Activated naive CD8-positive, alpha-beta T cell treated with anti-CD3 and anti-CD28 coated beads for 36 hours (primary cell): ENCODE results near the gene AFG3L2. TPM values are rescaled to one million over a fixed set of nuclear protein-coding genes. Genes with fewer than 3 reads are reported as not detected.

Source experiments
- DNase-seq: peaks from one replicate; pipeline ENCODE4 v3.0.0; 2021
- H3K27ac Mint-ChIP-seq: one replicate; pipeline ENCODE4 v1.8.0; 2022; ENCODE audit warnings: mild to moderate bottlenecking, moderate library complexity, mixed read lengths
- H3K27me3 Mint-ChIP-seq: one replicate; pipeline ENCODE4 v1.8.0; 2022; ENCODE audit warnings: mild to moderate bottlenecking, mixed read lengths
- H3K36me3 Mint-ChIP-seq: one replicate; pipeline ENCODE4 v1.8.0; 2021; ENCODE audit warnings: mild to moderate bottlenecking, mixed read lengths
- H3K4me1 Mint-ChIP-seq: one replicate; pipeline ENCODE4 v1.8.0; 2021; ENCODE audit warnings: mixed read lengths
- H3K4me3 Mint-ChIP-seq: one replicate; pipeline ENCODE4 v1.8.0; 2022; ENCODE audit warnings: mild to moderate bottlenecking, moderate library complexity, mixed read lengths
- H3K9me3 Mint-ChIP-seq: one replicate; pipeline ENCODE4 v1.8.0; 2022; ENCODE audit warnings: mixed read lengths
- total RNA-seq, 2 experiments: library from RNA; stranded (reverse); gene quantifications; one replicate each; pipeline ENCODE4 v1.2.3, GENCODE V29; 2021

Gene AFG3L2
- total RNA-seq, 2 experiments from 2014 or later, result 80.4 to 80.7 TPM

DNA sequence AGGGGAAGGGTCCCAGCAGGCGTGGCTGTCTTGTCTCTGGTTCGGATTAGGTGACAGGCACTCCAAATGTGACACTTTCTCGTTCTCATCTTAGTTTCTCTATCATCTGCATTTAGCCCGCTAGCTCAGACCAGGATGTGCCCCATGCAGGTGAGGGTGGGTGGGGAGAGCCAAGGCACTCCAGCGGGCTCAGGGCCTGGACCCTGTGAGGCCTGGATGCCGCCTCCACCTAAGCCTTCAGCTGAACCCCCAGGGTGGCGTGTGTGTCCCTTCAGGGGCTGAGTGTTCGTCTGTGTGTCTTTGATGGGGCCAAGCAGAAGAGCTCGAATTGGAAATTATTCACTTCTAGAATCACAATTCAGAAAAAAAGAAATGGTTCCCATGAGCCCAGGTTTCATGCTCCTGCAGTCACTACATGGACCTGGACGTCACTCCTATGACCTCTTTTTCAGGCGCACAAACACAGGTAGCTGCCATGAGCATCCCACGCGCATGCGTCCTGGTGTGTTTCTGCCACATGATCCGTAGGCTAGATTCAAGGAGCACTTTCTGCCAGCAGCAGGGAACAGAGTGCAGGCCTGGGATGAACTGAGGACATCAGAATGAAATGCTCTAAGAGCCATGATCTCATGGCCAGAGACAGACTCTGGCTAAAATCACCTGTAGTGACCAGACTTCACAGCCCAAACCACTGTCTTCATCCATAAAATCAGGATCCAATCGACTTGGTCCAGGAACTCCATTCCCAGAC lies 97.1 kb downstream of the AFG3L2 start:
- DNase-seq, result no peak
- Mint-ChIP-seq H3K27ac (no peak overlapping the region), H3K9me3 (no peaks in the 10 kb centered on the region), H3K4me1 (no peaks in the 10 kb centered on the region), H3K36me3 (no peaks in the 10 kb centered on the region), H3K27me3 (peaks cover 23% of the 10 kb centered on the region), H3K4me3 (no peak overlapping the region)

Other genes starting within 250 kb of the AFG3L2 start
- gene CIDEA, start 122.9 kb downstream of the AFG3L2 start, total RNA-seq, result not detected
- 10 to 100 TPM; 11.1 to 11.6 TPM for gene TUBB6, start 69.0 kb downstream of the AFG3L2 start, total RNA-seq
- 1 to 10 TPM; 7.4 to 8.2 TPM for gene PRELID3A, start 30.7 kb upstream of the AFG3L2 start, total RNA-seq